ENCODE measurements around the gene OR7C1. TPM values are rescaled to one million over a fixed set of nuclear protein-coding genes. Genes with fewer than 3 reads are reported as not detected.
A peak's percentile ranks its signal among the peaks of the same experiment; 100 is the strongest.
"Not testable (repeated sequence)": the region's sequence is repeated elsewhere in the genome, so short reads cannot be mapped to it uniquely, and the experiment has no call there.

The OR7C1 gene
- total RNA-seq, 1 donor from 2014 or later, result not detected

- no peak overlapping the region for H3K27ac Mint-ChIP-seq (ENCODE audit: unreplicated experiment)
- no peak for DNase-seq (ENCODE audit: low spot score)
- peaks cover 10% of the 10 kb centered on the region for H3K4me1 Mint-ChIP-seq (ENCODE audit: unreplicated experiment)
- TF ChIP-seq, protein P1, sequence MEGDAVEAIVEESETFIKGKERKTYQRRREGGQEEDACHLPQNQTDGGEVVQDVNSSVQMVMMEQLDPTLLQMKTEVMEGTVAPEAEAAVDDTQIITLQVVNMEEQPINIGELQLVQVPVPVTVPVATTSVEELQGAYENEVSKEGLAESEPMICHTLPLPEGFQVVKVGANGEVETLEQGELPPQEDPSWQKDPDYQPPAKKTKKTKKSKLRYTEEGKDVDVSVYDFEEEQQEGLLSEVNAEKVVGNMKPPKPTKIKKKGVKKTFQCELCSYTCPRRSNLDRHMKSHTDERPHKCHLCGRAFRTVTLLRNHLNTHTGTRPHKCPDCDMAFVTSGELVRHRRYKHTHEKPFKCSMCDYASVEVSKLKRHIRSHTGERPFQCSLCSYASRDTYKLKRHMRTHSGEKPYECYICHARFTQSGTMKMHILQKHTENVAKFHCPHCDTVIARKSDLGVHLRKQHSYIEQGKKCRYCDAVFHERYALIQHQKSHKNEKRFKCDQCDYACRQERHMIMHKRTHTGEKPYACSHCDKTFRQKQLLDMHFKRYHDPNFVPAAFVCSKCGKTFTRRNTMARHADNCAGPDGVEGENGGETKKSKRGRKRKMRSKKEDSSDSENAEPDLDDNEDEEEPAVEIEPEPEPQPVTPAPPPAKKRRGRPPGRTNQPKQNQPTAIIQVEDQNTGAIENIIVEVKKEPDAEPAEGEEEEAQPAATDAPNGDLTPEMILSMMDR (IDR thresholded peaks at IDR 0.05; ENCODE audit: unreplicated experiment), result no peak
- no peak overlapping the region for H3K4me3 Mint-ChIP-seq (ENCODE audit: unreplicated experiment)
- H3K9me3 Mint-ChIP-seq (ENCODE audit: unreplicated experiment), result no peaks in the 10 kb centered on the region
- peaks cover 7% of the 10 kb centered on the region for H3K27me3 Mint-ChIP-seq (ENCODE audit: unreplicated experiment)
- H3K36me3 Mint-ChIP-seq (ENCODE audit: low read depth, unreplicated experiment), result no peaks in the 10 kb centered on the region
Observed at GRCh38 chr19:14779151-14779550, 55.8 kb downstream of the OR7C1 start.

DNA sequence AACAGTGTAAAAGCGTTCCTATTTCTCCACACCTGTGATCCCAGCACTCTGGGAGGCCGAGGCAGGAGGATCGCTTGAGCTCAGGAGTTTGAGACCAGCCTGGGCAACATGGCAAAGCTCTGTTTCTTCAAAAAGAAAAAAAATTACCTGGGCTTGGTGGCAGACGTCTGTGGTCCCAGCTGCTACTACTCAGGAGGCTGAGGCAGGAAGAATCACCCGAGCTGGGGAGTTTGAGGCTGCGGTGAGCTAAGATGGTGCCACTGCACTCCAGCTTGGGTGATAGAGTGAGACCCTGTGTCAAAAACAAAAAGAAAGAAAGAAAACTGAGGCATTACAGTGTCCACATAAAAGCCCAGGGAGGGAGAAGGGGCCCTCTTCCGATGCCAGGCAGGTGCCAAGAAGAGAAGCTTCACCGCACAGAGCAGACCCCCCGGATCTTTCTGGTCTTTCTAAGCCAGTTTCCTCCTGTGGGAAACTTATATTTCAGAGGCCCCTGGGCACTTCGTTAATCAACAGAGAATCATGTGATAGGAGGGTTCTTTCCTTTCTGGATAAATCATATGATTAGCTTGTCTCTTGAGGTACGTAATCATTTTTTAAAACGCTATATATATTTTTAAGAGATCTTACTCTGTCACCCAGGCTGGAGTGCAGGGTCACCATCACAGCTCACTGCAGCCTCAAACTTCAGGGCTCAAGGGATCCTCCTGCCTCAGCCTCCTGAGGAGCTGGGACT, 56.7 kb downstream of the OR7C1 start, which contains the start of gene ADGRE2:
TSS of gene ADGRE2 (minus strand) at position 451 of the 736 bp plus-strand sequence. CDS start 1,804 bp downstream, outside the sequence.
- Mint-ChIP-seq H3K4me1 (ENCODE audit: unreplicated experiment) (peaks cover 10% of the 10 kb centered on the region), H3K4me3 (ENCODE audit: unreplicated experiment) (peak within 1 kb of the TSS; percentile 62)
- not testable (repeated sequence) for H3K27me3 Mint-ChIP-seq (ENCODE audit: unreplicated experiment); H3K36me3 Mint-ChIP-seq (ENCODE audit: low read depth, unreplicated experiment); H3K27ac Mint-ChIP-seq (ENCODE audit: unreplicated experiment); H3K9me3 Mint-ChIP-seq (ENCODE audit: unreplicated experiment); DNase-seq (ENCODE audit: low spot score)

DNA sequence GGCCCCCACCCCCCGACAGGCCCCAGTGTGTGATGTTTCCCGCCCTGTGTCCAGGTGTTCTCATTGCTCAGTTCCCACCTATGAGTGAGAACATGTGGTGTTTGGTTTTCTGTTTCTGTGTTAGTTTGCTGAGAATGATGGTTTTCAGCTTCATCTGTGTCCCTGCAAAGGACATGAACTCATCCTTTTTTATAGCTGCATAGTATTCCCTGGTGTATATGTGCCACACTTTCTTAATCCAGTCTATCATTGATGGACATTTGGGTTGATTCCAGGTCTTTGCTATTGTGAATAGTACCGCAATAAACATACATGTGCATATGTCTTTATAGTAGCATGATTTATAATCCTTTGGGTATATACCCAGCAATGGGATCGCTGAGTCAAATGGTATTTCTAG, 57.3 kb downstream of the OR7C1 start:
- H3K9me3 Mint-ChIP-seq (ENCODE audit: unreplicated experiment); H3K27ac Mint-ChIP-seq (ENCODE audit: unreplicated experiment); H3K27me3 Mint-ChIP-seq (ENCODE audit: unreplicated experiment); H3K36me3 Mint-ChIP-seq (ENCODE audit: low read depth, unreplicated experiment); DNase-seq (ENCODE audit: low spot score): not testable (repeated sequence)
- Mint-ChIP-seq H3K4me3 (ENCODE audit: unreplicated experiment) (peak overlapping the region; percentile 62), H3K4me1 (ENCODE audit: unreplicated experiment) (peaks cover 10% of the 10 kb centered on the region)

DNA sequence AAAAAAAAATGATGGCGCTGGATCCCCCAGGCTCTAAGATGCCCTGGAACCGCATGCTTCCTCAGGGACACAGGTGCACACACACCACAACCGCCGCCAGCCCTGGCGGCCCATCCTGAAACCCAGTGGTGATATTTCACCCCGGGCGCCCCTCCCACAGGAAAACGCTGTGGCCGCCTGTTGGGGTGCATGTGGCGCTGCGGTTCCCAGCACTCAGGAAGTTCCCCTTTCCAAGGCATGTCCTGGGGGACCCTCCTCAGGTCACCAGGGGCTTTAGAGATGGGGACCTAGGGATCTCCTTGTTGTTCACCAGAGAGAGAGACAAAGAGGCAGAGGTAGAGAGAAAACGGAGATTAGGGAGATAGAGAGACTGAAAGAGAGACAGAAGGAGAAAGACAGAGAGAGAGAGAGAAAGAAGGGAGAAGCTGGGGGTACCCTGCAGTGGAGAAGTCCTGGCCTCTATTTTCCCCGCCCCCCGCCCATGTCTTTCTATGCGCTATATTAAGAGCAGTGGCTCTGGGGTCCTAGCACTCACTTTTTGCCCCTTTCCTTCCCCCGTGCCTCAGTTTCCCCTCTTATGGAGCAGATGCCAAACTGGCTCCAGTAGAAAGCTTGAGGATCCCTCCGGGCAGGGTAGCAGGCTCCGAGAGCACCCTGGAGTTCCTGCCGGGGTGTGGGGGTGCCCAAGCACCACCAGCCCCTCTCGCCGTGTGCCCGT, 59.0 kb downstream of the OR7C1 start:
- H3K27ac Mint-ChIP-seq (ENCODE audit: unreplicated experiment), result no peak overlapping the region
- no peak for DNase-seq (ENCODE audit: low spot score)
- H3K9me3 Mint-ChIP-seq (ENCODE audit: unreplicated experiment), result no peaks in the 10 kb centered on the region
- H3K36me3 Mint-ChIP-seq (ENCODE audit: low read depth, unreplicated experiment), result no peaks in the 10 kb centered on the region
- H3K27me3 Mint-ChIP-seq (ENCODE audit: unreplicated experiment), result peaks cover 7% of the 10 kb centered on the region
- peaks cover 10% of the 10 kb centered on the region for H3K4me1 Mint-ChIP-seq (ENCODE audit: unreplicated experiment)
- TF ChIP-seq, protein P1 (IDR thresholded peaks at IDR 0.05; ENCODE audit: unreplicated experiment), result no peak
- no peak overlapping the region for H3K4me3 Mint-ChIP-seq (ENCODE audit: unreplicated experiment)

DNA sequence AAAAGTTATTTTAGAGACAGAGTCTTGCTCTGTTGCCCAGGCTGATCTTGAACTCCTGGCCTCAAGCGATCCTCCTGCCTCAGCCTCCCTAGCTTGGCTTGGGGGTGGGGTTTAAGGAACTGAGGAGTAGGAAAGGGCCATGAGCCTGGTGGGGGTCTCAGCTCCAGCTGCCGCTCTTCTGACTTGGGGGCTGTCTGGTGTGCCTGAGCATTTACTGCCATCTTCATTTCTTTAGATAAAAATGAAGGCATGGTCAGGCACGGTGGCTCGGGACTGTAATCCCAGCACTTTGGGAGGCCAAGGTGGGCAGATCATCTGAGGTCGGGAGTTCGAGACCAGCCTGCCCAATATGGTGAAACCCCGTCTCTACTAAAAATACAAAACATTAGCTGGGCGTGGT, 59.7 kb downstream of the OR7C1 start:
- not testable (repeated sequence) for H3K36me3 Mint-ChIP-seq (ENCODE audit: low read depth, unreplicated experiment); H3K27me3 Mint-ChIP-seq (ENCODE audit: unreplicated experiment); H3K4me3 Mint-ChIP-seq (ENCODE audit: unreplicated experiment); H3K9me3 Mint-ChIP-seq (ENCODE audit: unreplicated experiment); H3K27ac Mint-ChIP-seq (ENCODE audit: unreplicated experiment); DNase-seq (ENCODE audit: low spot score)
- peaks cover 10% of the 10 kb centered on the region for H3K4me1 Mint-ChIP-seq (ENCODE audit: unreplicated experiment)

GRCh38 chr19:14774373-14774772, 60.6 kb downstream of the OR7C1 start:
- H3K36me3 Mint-ChIP-seq (ENCODE audit: low read depth, unreplicated experiment), result no peaks in the 10 kb centered on the region
- TF ChIP-seq, protein P1 (IDR thresholded peaks at IDR 0.05; ENCODE audit: unreplicated experiment), result no peak
- H3K4me3 Mint-ChIP-seq (ENCODE audit: unreplicated experiment), result no peak overlapping the region
- H3K9me3 Mint-ChIP-seq (ENCODE audit: unreplicated experiment), result no peaks in the 10 kb centered on the region
- H3K4me1 Mint-ChIP-seq (ENCODE audit: unreplicated experiment), result peaks cover 9% of the 10 kb centered on the region
- peaks cover 7% of the 10 kb centered on the region for H3K27me3 Mint-ChIP-seq (ENCODE audit: unreplicated experiment)
- DNase-seq (ENCODE audit: low spot score), result no peak
- H3K27ac Mint-ChIP-seq (ENCODE audit: unreplicated experiment), result no peak overlapping the region

DNA sequence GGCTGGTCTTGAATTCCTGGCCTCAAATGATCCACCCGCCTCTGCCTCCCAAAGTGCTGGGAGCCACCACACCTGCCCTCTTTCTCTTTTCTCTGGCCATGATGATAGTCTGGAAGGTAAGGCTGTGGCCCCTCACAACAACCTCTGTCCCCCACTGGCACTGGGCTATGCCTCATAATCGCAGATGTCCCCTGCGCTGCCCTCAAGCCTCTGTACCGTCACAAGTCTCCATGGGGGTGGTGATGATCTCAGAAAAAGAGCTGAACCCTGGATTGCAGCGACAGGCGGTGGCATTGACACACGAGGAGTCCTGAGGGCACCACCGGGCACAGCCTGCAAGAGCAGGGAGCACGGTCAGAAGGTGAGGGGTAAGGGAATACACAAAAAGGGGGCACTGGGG, 61.3 kb downstream of the OR7C1 start:
- not testable (repeated sequence) for H3K9me3 Mint-ChIP-seq (ENCODE audit: unreplicated experiment); H3K27me3 Mint-ChIP-seq (ENCODE audit: unreplicated experiment); H3K4me1 Mint-ChIP-seq (ENCODE audit: unreplicated experiment); H3K27ac Mint-ChIP-seq (ENCODE audit: unreplicated experiment); H3K4me3 Mint-ChIP-seq (ENCODE audit: unreplicated experiment); DNase-seq (ENCODE audit: low spot score); H3K36me3 Mint-ChIP-seq (ENCODE audit: low read depth, unreplicated experiment)

Measured in endothelial cell (in vitro differentiated cells).